Left lung (tissue), 10 donors: ENCODE measurements around the gene CELSR3. TPM values are rescaled to one million over a fixed set of nuclear protein-coding genes. Genes with fewer than 3 reads are reported as not detected.

Experiments used
- ATAC-seq: fragments of 200-7000 bp; cut with Tn5 transposase; one replicate; pipeline ENCODE4 v1.9.1; 2020; ENCODE audit warnings: moderate library complexity
- DNase-seq, 4 donors: peaks; one replicate each; pipeline ENCODE4 v3.0.0-alpha.2; 2013 to 2020
- H3K27ac ChIP-seq, 2 donors: fragments of 200-600 bp; sonication (generic) in 1 of 2; one replicate each; pipeline versions ENCODE4 v1.5.0 to v1.8.0; 2020 to 2021
- H3K27me3 ChIP-seq, 2 donors: fragments of 200-600 bp; sonication (generic) in 1 of 2; one replicate each; pipeline versions ENCODE4 v1.5.0 to v1.8.0; 2020 to 2021
- H3K36me3 ChIP-seq, 2 donors: fragments of 200-600 bp; sonication (generic) in 1 of 2; one replicate each; pipeline versions ENCODE4 v1.5.0 to v1.8.0; 2020 to 2021
- H3K4me1 ChIP-seq, 2 donors: fragments of 200-600 bp; one replicate each; pipeline ENCODE4 v1.8.0; 2021
- H3K4me3 ChIP-seq, 2 donors: fragments of 200-600 bp; sonication (generic) in 1 of 2; one replicate each; pipeline versions ENCODE4 v1.5.0 to v1.8.0; 2020 to 2021; ENCODE audit warnings: mild to moderate bottlenecking in 1 of 2
- H3K9me3 ChIP-seq, 2 donors: fragments of 200-600 bp; sonication (generic) in 1 of 2; one replicate each; pipeline versions ENCODE4 v1.5.0 to v1.8.0; 2020 to 2021
- CTCF ChIP-seq, 2 donors: fragments of 200-600 bp; sonication (generic) in 1 of 2; IDR thresholded peaks; one replicate each; pipeline versions ENCODE4 v1.5.0 to v1.8.0; 2021; ENCODE audit warnings: antibody characterized with exemption in 2 of 2
- intact Hi-C, 2 donors: fragments of 100-400 bp; cut with DNase I; formaldehyde crosslinking; loops; one replicate each; pipeline versions ENCODE4 v1.11.2 to v1.14.2; 2022
- polyA plus RNA-seq, 6 donors: library from polyadenylated mRNA; unstranded; fragments of 120-200 nt; gene quantifications; one replicate each; pipeline ENCODE4 v1.2.1, GENCODE V29; 2013; ENCODE audit not compliant: insufficient read length in 6 of 6
- total RNA-seq, 2 donors: library from RNA; stranded (reverse); fragmentation: NEBNext Ultra II Directional; extraction: Animal tissue kit (Norgen Biotek cat#: 25700); gene quantifications; one replicate each; pipeline ENCODE4 v1.2.1, GENCODE V29; 2021
- donor health status: DM: no; HTN: yes; CAD: no.
- donor health status: DM: no; HTN: no; CAD: no.

The CELSR3 gene
- total and polyA plus RNA-seq, 8 donors, result 0.79 to 1.7 (median 0.94) TPM

- no peak for ATAC-seq
- Histone ChIP-seq H3K36me3 (peaks cover 0 to 80% of the 10 kb centered on the region in 2 donors), H3K27me3 (peaks cover 2 to 12% of the 10 kb centered on the region in 2 donors), H3K9me3 (no peaks in the 10 kb centered on the region), H3K4me3 (no peak overlapping the region), H3K4me1 (peaks cover 4 to 15% of the 10 kb centered on the region in 2 donors), H3K27ac (peak overlapping the region in 1 of 2 donors; percentile 40)
- intact Hi-C loops, result no loop called here
- DNase-seq, result peak in 1 of 4 donors; percentile 44
- no peak for TF ChIP-seq CTCF (IDR thresholded peaks at IDR 0.05)
Observed at GRCh38 chr3:48599509-48600285, 63.0 kb downstream of the CELSR3 start.

DNA sequence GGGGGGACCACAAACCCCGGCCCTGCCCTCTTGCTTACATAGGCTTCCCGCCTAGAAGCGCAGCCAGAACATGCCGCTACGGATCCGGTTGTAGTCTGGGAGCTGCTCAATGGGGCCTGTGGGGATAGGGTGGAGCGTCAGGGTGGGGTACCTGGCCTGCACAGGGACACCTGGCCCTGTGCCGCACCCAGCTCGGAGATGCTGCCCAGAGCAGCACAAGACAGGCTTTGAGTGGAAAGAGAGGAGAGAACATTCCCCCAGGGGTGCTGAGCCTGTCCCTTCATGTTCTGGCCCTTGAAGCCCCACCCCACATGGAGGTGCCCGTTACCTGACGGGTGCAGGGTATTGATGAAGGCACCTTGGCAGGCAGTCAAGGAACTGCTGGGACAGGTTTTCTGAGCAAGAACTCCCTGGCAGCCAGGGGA is 63.6 kb downstream of the CELSR3 start:
- Histone ChIP-seq H3K36me3 (peaks cover 0 to 74% of the 10 kb centered on the region in 2 donors), H3K27me3 (peaks cover 6 to 18% of the 10 kb centered on the region in 2 donors), H3K27ac (peak overlapping the region in 1 of 2 donors; percentile 40), H3K4me1 (peaks cover 4 to 21% of the 10 kb centered on the region in 2 donors), H3K9me3 (no peaks in the 10 kb centered on the region), H3K4me3 (no peak overlapping the region)
- ATAC-seq (no peak), DNase-seq (peak in 1 of 4 donors; percentile 54)
- intact Hi-C loops, result no loop called here
- no peak for TF ChIP-seq CTCF (IDR thresholded peaks at IDR 0.05)

DNA sequence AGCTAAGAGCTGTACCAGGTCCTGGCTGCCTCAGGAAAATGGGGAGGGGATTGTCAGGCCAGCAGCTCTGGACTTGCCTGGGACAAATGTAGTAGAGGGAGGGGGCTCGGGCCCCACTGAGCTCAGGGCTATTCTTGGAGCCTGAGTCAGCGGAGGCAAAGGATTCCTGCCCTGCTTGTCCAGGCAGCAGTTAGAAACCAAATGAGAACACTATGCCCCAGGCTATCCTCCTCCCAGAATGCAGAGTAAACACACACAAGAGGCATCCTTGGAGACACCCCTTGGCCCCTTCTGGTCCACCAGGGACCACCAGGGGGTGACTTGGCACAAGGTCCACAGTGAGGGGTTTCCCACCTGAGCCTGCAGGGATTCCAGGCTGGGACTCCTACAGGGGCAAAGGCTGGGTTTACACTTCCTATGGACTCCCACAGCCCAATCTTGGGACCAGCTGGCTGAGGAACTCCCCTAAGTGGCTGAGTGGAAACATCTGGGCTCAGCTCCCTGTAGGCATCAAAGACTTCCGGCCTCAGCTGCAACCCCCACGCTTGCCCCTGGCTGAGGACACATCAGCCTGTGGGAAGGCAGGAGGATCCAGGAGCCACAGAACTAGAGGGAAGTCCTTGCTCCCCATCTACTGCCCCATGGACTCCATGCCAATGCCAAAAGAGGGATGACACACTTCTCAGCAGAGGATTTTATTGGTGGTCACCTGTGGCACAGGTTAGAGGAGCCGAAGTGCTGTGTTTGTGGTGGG is 64.2 kb downstream of the CELSR3 start:
- peaks cover 4 to 22% of the 10 kb centered on the region in 2 donors for H3K4me1 ChIP-seq
- no peak overlapping the region for H3K4me3 ChIP-seq
- H3K27me3 ChIP-seq, result peaks cover 7 to 24% of the 10 kb centered on the region in 2 donors
- ATAC-seq (peak; percentile 9), DNase-seq (peak in 3 of 4 donors; percentile 43 to 79 (median 54))
- peak overlapping the region; percentile 40 to 48 for H3K27ac ChIP-seq
- TF ChIP-seq CTCF (IDR thresholded peaks at IDR 0.05), result no peak
- H3K9me3 ChIP-seq, result no peaks in the 10 kb centered on the region
- intact Hi-C loops, result no loop called here
- H3K36me3 ChIP-seq, result peaks cover 0 to 68% of the 10 kb centered on the region in 2 donors

DNA sequence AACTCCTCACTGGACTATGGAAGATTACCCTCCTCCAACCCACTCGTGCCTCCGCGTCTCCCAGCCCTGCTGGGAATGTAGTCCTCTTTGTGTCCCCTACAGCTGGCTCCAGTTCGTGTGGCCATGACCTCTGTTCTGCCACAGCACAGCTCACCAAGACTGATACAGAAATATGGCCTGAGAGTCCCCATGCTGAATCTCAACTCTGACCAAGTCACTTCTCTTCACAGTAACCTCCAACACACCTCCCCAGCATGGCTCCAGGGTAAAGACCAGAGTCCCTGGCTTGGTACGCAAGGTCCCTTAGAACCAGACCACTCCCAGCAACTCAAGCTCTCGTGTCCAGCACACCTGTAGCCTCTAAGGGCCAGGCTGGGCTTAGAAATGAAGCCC is 65.3 kb downstream of the CELSR3 start:
- no peak for TF ChIP-seq CTCF (IDR thresholded peaks at IDR 0.05)
- intact Hi-C loops, result no loop called here
- H3K27ac ChIP-seq, result no peak overlapping the region

More for the DNA sequence above, 65.3 kb downstream of the CELSR3 start:
- ATAC-seq (no peak), DNase-seq (peak in 1 of 4 donors; percentile 21)
- Histone ChIP-seq H3K27me3 (peaks cover 7 to 35% of the 10 kb centered on the region in 2 donors), H3K36me3 (peaks cover 0 to 57% of the 10 kb centered on the region in 2 donors), H3K4me1 (peaks cover 4 to 22% of the 10 kb centered on the region in 2 donors), H3K9me3 (no peaks in the 10 kb centered on the region), H3K4me3 (no peak overlapping the region)
